Measurements from ENCODE around the gene PAQR5. TPM values are rescaled to one million over a fixed set of nuclear protein-coding genes. Genes with fewer than 3 reads are reported as not detected.
A peak's percentile ranks its signal among the peaks of the same experiment; 100 is the strongest.
"Not testable (repeated sequence)": the region's sequence is repeated elsewhere in the genome, so short reads cannot be mapped to it uniquely, and the experiment has no call there.

Gene PAQR5
- total RNA-seq, 6 experiments from 2014 or later = 0.28 to 3.0 (median 0.98) TPM

DNA sequence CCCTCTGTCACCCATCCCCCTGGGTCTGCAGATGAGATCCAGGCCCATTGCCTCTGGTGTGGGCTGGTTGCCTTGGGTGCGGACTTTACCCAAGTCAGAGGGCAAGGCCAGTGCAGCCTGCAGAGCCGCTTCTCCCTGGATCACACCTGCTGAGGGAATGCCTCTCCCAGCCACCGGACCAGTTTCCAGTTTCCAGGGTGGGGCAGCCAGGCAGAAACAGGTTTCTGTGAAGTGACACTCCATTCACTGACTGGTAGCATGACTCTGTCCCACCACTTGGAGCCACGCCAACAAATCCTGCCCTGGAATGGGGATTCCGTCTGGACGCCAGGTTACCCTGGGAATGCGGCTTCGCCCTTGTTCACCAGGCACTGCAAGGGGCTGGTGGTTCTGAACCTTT, 30.0 kb downstream of the PAQR5 start:
- DNase-seq = no peak
- Histone ChIP-seq H3K27me3 (no peaks in the 10 kb centered on the region), H3K27ac (no peak overlapping the region), H3K36me3 (no peaks in the 10 kb centered on the region), H3K9me3 (no peaks in the 10 kb centered on the region), H3K4me1 (no peaks in the 10 kb centered on the region), H3K4me3 (no peak overlapping the region)
- intact Hi-C loops (cut with DNase I) = no loop called here
- peak in 3 of 4 donors; percentile 51 to 63 (median 56) for ATAC-seq
- TF ChIP-seq, protein P1, sequence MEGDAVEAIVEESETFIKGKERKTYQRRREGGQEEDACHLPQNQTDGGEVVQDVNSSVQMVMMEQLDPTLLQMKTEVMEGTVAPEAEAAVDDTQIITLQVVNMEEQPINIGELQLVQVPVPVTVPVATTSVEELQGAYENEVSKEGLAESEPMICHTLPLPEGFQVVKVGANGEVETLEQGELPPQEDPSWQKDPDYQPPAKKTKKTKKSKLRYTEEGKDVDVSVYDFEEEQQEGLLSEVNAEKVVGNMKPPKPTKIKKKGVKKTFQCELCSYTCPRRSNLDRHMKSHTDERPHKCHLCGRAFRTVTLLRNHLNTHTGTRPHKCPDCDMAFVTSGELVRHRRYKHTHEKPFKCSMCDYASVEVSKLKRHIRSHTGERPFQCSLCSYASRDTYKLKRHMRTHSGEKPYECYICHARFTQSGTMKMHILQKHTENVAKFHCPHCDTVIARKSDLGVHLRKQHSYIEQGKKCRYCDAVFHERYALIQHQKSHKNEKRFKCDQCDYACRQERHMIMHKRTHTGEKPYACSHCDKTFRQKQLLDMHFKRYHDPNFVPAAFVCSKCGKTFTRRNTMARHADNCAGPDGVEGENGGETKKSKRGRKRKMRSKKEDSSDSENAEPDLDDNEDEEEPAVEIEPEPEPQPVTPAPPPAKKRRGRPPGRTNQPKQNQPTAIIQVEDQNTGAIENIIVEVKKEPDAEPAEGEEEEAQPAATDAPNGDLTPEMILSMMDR (IDR thresholded peaks at IDR 0.05) = no peak
- TF ChIP-seq POLR2A (IDR thresholded peaks at IDR 0.05) = no peak
- 40% methylated on average over 1 of the region's 8 CpGs for WGBS (ENCODE audit: insufficient coverage, low coverage, low lambda C conversion rate, missing lambda C conversion rate)

DNA sequence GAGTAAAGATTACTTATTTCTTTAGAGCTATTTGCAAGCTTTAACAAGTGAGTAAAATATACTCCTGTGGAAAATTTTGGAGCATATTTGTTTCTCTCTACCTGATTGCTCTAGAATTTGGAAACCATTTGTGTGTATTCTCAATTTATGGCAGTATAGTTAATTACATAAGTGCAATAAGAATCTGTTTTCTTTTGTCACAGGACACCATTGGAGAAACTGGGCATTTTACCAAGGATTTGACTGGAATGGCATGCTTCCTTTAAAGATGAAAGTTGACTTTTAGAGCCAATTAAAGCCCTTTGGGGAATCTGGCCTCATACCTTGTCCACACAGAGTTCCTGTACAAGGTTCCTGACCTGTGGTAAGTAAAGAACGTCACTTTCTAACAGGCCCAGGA, 38.4 kb downstream of the PAQR5 start:
- intact Hi-C loops (cut with DNase I) = no loop called here
- Histone ChIP-seq H3K27ac (no peak overlapping the region), H3K4me3 (no peak overlapping the region), H3K9me3 (no peaks in the 10 kb centered on the region), H3K4me1 (no peaks in the 10 kb centered on the region), H3K36me3 (no peaks in the 10 kb centered on the region), H3K27me3 (no peaks in the 10 kb centered on the region)
- no peak for DNase-seq
- no peak for ATAC-seq
- WGBS (ENCODE audit: insufficient coverage, low coverage, low lambda C conversion rate, missing lambda C conversion rate) = 30% methylated on average over 1 of the region's 1 CpG
- TF ChIP-seq POLR2A (IDR thresholded peaks at IDR 0.05) = no peak
- TF ChIP-seq, protein P1 (IDR thresholded peaks at IDR 0.05) = no peak

DNA sequence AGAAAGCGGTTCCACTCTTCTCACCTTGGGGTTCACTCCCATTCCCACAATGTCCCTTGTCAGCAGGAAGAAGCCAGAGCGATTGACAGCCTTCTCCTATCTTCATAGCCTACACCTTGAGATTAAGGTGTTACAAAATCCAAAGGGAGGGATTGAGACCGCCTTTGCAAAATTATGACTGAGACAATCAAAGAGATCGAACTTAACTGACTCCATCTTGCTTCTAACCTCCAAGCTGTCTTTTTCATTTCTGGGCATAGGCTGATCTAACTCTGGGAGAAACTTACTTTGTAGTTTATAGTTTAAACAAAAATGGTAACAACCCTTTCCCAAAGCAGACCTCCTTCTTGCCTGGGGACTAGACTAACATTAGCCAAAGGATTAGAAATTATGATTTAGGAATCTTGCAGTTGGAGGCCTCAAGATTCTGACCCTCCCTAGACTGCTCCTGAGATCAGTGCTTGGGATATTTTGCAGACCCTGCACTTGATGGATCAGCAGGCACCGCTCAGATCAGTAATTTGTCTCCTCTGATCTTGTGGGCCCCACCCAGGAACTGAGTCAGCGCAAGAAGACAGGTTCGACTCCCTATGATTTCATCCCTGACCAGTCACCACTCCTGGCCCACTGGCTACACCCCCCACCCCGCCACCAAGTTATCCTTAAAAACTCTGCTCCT, 40.0 kb downstream of the PAQR5 start:
- intact Hi-C loops (cut with DNase I) = no loop called here
- TF ChIP-seq, protein P1 (IDR thresholded peaks at IDR 0.05) = no peak
- no peak for TF ChIP-seq POLR2A (IDR thresholded peaks at IDR 0.05)
- DNase-seq = no peak
- H3K4me1 ChIP-seq = no peaks in the 10 kb centered on the region
- no peak overlapping the region for H3K4me3 ChIP-seq
- H3K9me3 ChIP-seq = no peaks in the 10 kb centered on the region
- no peaks in the 10 kb centered on the region for H3K27me3 ChIP-seq
- 93% methylated on average over 4 of the region's 8 CpGs for WGBS (ENCODE audit: insufficient coverage, low coverage, low lambda C conversion rate, missing lambda C conversion rate)
- no peak overlapping the region for H3K27ac ChIP-seq
- ATAC-seq = no peak
- H3K36me3 ChIP-seq = no peaks in the 10 kb centered on the region

DNA sequence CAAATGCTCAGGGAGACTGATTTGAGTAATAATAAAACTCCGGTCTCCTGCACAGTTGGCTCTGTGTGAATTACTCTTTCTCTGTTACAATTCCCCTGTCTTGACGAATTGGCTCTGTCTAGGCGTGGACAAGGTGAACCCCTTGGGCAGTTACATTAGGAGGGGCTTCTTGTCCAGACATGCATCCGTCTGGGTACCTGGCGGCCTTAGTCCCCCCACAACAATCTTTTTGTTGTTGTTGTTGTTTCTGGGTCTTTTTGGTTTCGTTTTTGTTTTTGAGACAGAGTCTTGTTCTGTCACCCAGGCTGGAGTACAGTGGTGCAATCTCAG, 40.5 kb downstream of the PAQR5 start:
- DNase-seq; ATAC-seq; H3K4me1 ChIP-seq; H3K36me3 ChIP-seq; H3K27me3 ChIP-seq; H3K4me3 ChIP-seq; intact Hi-C loops (cut with DNase I); H3K27ac ChIP-seq; H3K9me3 ChIP-seq: not testable (repeated sequence)
- 85% methylated on average over 6 of the region's 6 CpGs for WGBS (ENCODE audit: insufficient coverage, low coverage, low lambda C conversion rate, missing lambda C conversion rate)

DNA sequence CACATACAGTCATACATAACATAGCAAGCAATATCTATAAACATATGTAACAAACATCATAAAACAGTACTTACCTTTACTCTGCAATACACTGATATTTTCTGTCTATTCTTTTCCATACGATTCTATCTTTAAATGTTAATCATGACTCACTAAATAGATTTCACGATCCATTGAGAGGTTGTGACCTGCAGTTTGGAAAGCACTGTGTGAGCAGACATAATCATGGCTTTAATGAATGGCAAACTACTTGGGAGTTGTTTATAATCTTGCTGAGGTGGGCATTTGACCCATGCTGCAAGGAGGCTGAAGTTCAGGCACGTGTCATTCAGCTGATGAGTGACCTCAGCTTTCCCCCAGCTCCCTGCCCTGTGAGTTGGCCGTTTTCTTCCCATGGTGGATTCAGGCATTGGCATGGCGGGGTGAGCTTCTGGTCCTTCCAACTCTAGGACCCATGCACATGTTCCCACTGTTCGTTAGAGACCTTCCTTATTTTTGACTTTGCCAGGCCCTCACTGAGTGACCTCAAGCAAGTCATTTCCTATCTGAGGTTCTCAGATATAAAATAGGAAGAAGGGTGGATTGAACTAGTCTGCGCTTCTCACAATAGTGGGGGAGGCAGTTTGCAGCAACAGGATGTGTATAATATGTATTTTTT, 41.7 kb downstream of the PAQR5 start:
- TF ChIP-seq, protein P1 (IDR thresholded peaks at IDR 0.05) = no peak
- no peak for TF ChIP-seq POLR2A (IDR thresholded peaks at IDR 0.05)
- Histone ChIP-seq H3K4me3 (no peak overlapping the region), H3K27ac (no peak overlapping the region), H3K27me3 (no peaks in the 10 kb centered on the region), H3K9me3 (no peaks in the 10 kb centered on the region), H3K4me1 (no peaks in the 10 kb centered on the region), H3K36me3 (no peaks in the 10 kb centered on the region)
- peak in 2 of 4 donors; percentile 19 to 22 for ATAC-seq
- WGBS (ENCODE audit: insufficient coverage, low coverage, low lambda C conversion rate, missing lambda C conversion rate) = 45% methylated on average over 6 of the region's 7 CpGs
- intact Hi-C loops (cut with DNase I) = no loop called here
- no peak for DNase-seq

Measured in right lobe of liver (tissue), 6 donors.